WERI-Rb-1 (cell line): ENCODE results near the gene PUS10.
"Not testable (repeated sequence)": the region's sequence is repeated elsewhere in the genome, so short reads cannot be mapped to it uniquely, and the experiment has no call there.

Experiments
- DNase-seq: peaks from one replicate; pipeline ENCODE4 v3.0.0-alpha.2; 2020
- H3K27ac ChIP-seq: fragments of 250-450 bp; sonication (Bioruptor Pico); 2 replicates; pipeline ENCODE4 v1.5.1; 2020; ENCODE audit warnings: mild to moderate bottlenecking, moderate library complexity
- H3K27me3 ChIP-seq: fragments of 250-450 bp; sonication (Bioruptor Pico); 2 replicates; pipeline ENCODE4 v1.5.1; 2021; ENCODE audit warnings: mild to moderate bottlenecking, low read depth, moderate library complexity; ENCODE audit not compliant: insufficient read depth, severe bottlenecking
- H3K36me3 ChIP-seq: fragments of 250-450 bp; sonication (Bioruptor Pico); 2 replicates; pipeline ENCODE4 v1.5.1; 2020; ENCODE audit warnings: mild to moderate bottlenecking, moderate library complexity
- H3K4me3 ChIP-seq: 2 replicates; pipeline ENCODE4 v1.5.1; 2011; ENCODE audit warnings: low read depth, mild to moderate bottlenecking, control low read depth, low read length
- H3K9me3 ChIP-seq: fragments of 250-450 bp; sonication (Bioruptor Pico); 2 replicates; pipeline ENCODE4 v1.5.1; 2021; ENCODE audit warnings: mild to moderate bottlenecking, moderate library complexity; ENCODE audit not compliant: severe bottlenecking
- TF ChIP-seq, protein P1 (sequence below): IDR thresholded peaks from 2 replicates; pipeline ENCODE4 v1.5.1; 2011; ENCODE audit warnings: low read depth, mild to moderate bottlenecking, control low read depth, inconsistent platforms, low read length

The PUS10 gene

DNA sequence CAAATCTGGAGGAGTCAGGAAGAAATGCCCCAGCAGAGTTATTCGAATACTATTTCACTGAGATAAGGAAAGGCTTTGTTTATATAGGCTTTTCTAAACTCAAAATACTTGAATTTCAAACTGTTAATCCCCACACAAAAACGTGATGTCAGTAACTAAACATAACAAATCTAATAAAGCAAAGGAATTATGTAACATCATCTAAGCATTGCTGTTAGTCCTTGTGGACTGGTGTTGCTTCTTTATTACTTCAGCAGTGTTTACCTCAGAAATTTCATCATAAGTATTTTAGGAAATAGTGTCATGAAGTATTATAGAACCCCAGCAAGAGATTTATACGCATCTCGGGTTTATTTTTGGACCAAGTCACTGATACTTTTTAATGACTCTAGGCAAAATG, 27.9 kb upstream of the PUS10 start:
- H3K9me3 ChIP-seq, result no peaks in the 10 kb centered on the region
- TF ChIP-seq, protein P1, sequence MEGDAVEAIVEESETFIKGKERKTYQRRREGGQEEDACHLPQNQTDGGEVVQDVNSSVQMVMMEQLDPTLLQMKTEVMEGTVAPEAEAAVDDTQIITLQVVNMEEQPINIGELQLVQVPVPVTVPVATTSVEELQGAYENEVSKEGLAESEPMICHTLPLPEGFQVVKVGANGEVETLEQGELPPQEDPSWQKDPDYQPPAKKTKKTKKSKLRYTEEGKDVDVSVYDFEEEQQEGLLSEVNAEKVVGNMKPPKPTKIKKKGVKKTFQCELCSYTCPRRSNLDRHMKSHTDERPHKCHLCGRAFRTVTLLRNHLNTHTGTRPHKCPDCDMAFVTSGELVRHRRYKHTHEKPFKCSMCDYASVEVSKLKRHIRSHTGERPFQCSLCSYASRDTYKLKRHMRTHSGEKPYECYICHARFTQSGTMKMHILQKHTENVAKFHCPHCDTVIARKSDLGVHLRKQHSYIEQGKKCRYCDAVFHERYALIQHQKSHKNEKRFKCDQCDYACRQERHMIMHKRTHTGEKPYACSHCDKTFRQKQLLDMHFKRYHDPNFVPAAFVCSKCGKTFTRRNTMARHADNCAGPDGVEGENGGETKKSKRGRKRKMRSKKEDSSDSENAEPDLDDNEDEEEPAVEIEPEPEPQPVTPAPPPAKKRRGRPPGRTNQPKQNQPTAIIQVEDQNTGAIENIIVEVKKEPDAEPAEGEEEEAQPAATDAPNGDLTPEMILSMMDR, result no peak
- H3K36me3 ChIP-seq, result peaks cover 58% of the 10 kb centered on the region
- no peak for DNase-seq
- no peak overlapping the region for H3K27ac ChIP-seq
- no peak overlapping the region for H3K4me3 ChIP-seq
- H3K27me3 ChIP-seq, result no peaks in the 10 kb centered on the region

DNA sequence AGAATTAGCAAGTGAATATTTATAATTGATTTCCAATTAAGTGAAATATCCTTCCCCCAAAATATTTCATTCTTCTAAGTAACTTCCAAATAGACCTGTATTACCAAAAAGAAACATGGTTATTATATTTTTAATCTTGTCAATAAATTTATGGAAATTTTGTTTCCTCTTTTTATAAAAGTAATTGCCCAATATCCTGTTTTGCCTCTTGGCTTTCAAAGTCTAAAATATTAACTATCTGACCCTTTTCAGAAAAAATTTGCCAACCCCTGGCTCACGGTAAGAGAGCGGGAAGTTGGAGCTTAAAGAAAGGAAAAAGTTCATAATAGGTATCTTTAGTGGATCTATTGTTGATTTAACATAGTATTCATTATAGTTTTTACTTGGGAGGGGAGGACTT, 27.2 kb upstream of the PUS10 start:
- no peak overlapping the region for H3K27ac ChIP-seq
- no peak for DNase-seq
- peaks cover 2% of the 10 kb centered on the region for H3K9me3 ChIP-seq
- H3K36me3 ChIP-seq, result peaks cover 52% of the 10 kb centered on the region
- H3K4me3 ChIP-seq, result no peak overlapping the region
- TF ChIP-seq, protein P1, result no peak
- H3K27me3 ChIP-seq, result no peaks in the 10 kb centered on the region

DNA sequence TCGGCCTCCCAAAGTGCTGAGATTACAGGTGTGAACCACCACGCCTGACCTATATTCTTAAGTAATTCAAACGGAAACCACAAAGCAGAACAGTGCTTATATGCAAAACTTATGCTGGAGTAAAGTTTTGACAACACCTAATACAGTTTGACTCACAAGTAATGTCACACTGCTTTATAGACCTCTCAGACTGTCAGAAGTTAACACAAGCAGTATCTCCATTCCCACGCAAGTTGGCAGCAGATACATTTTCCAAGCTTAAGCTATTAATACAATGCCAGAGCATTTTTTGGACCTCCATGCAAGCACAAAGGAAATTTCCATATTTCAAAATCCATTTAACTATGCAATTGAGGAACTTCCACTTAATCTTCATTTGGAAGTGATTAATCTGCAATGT, 26.6 kb upstream of the PUS10 start:
- Histone ChIP-seq H3K9me3 (peaks cover 6% of the 10 kb centered on the region), H3K4me3 (no peak overlapping the region), H3K36me3 (peaks cover 46% of the 10 kb centered on the region), H3K27ac (no peak overlapping the region), H3K27me3 (no peaks in the 10 kb centered on the region)
- TF ChIP-seq, protein P1, result no peak
- no peak for DNase-seq

DNA sequence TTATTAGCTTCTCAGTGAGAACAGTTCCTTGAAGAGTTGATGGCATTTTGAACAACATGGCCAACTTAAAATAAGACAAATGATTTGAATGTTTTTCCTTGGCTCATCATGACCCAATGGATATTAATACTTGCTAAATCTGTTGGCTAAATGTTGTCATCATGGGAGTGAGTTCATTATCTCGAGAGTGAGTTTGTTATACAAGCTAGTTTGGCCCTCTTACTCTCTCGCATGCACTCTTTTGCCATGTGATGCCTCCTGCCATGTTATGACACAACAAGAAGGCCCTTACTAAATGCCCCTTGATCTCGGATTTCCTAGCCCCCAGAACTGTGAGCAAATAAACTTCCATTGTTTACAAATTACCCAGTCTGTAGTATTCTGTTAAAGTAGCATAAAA, 24.8 kb upstream of the PUS10 start:
- no peaks in the 10 kb centered on the region for H3K27me3 ChIP-seq
- DNase-seq, result no peak
- H3K27ac ChIP-seq, result no peak overlapping the region
- peaks cover 28% of the 10 kb centered on the region for H3K36me3 ChIP-seq
- H3K4me3 ChIP-seq, result no peak overlapping the region
- TF ChIP-seq, protein P1, result no peak
- H3K9me3 ChIP-seq, result peaks cover 12% of the 10 kb centered on the region

DNA sequence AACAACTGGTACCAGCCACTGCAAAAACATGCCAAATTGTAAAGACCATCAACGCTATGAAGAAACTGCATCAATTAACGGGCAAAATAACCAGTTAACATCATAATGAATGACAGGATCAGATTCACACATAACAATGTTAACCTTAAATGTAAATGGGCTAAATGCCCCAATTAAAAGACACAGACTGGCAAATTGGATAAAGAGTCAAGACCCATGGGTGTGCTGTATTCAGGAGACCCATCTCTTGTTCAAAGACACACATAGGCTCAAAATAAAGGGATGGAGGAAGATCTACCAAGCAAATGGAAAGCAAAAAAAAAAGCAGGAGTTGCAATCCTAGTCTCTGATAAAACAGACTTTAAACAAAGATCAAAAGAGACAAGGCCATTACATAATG, 18.6 kb upstream of the PUS10 start:
- not testable (repeated sequence) for DNase-seq, H3K27me3 ChIP-seq, H3K4me3 ChIP-seq, H3K27ac ChIP-seq
- peaks cover 25% of the 10 kb centered on the region for H3K9me3 ChIP-seq
- peaks cover 41% of the 10 kb centered on the region for H3K36me3 ChIP-seq

DNA sequence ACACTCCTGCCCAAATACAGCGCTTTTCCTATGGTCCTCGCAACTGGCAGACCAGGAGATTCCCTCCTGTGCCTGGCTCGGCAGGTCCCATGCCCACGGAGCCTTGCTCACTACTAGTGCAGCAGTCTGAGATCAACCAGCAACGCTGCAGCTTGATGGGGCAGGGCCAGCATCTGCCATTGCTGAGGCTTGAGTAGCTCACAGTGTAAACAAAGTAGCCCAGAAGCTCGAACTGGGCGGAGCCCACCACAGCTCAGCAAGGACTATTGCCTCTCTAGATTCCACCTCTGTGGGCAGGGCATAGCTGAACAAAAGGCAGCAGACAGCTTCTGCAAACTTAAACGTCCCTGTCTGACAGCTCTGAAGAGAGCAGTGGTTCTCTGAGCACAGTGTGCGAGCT, 16.5 kb upstream of the PUS10 start:
- H3K27ac ChIP-seq, DNase-seq, H3K4me3 ChIP-seq, H3K27me3 ChIP-seq: not testable (repeated sequence)
- Histone ChIP-seq H3K9me3 (peaks cover 19% of the 10 kb centered on the region), H3K36me3 (peaks cover 50% of the 10 kb centered on the region)

DNA sequence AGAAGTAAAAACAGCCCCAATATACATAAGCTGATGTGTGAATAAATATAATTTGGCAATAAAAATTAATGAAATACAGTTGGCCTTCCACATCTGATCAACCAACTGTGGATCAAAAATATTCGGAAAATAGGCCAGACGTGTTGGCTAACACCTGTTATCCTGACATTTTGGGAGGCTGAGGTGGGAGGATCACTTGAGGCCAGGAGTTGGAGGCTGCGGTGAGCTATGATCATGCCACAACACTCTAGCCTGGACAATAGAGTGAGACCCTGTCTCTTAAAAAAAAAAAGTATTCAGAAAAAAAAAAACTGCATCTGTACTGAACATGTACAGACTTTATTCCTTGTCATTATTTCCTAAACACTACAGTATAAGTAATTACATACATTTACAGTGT, 11.5 kb upstream of the PUS10 start:
- TF ChIP-seq, protein P1, result no peak
- no peaks in the 10 kb centered on the region for H3K27me3 ChIP-seq
- no peak overlapping the region for H3K27ac ChIP-seq
- H3K36me3 ChIP-seq, result peaks cover 47% of the 10 kb centered on the region
- no peak for DNase-seq
- H3K9me3 ChIP-seq, result peaks cover 6% of the 10 kb centered on the region
- H3K4me3 ChIP-seq, result no peak overlapping the region
